NCI-H1048 (cell line): ENCODE results near the gene CDH12.
"Not testable (repeated sequence)": the region's sequence is repeated elsewhere in the genome, so short reads cannot be mapped to it uniquely, and the experiment has no call there.

Experiments used
- DNase-seq: peaks from one replicate; lab custom pipeline; 2025; lab: John Stamatoyannopoulos, UW

Gene CDH12

GRCh38 chr5:22010808-22011207 lies 842.3 kb downstream of the CDH12 start:
- not testable (repeated sequence) for DNase-seq

GRCh38 chr5:22001097-22001496 lies 852.0 kb downstream of the CDH12 start:
- DNase-seq: not testable (repeated sequence)

GRCh38 chr5:21985799-21986198 lies 867.3 kb downstream of the CDH12 start:
- DNase-seq: not testable (repeated sequence)

- DNase-seq: not testable (repeated sequence)
Measured at GRCh38 chr5:21951571-21951970, 901.6 kb downstream of the CDH12 start.

GRCh38 chr5:21931116-21931515 lies 922.0 kb downstream of the CDH12 start:
- DNase-seq: no peak

- peak; percentile 43 for DNase-seq
Measured at GRCh38 chr5:21919414-21920022, 933.6 kb downstream of the CDH12 start.

- no peak for DNase-seq
Measured at GRCh38 chr5:21918451-21918850, 934.7 kb downstream of the CDH12 start.

GRCh38 chr5:21910731-21911130 lies 942.4 kb downstream of the CDH12 start:
- DNase-seq: no peak

GRCh38 chr5:21895766-21896350 lies 957.3 kb downstream of the CDH12 start:
- no peak for DNase-seq

GRCh38 chr5:21893161-21893560 lies 960.0 kb downstream of the CDH12 start:
- no peak for DNase-seq

- DNase-seq: no peak
Measured at GRCh38 chr5:21889581-21889980, 963.6 kb downstream of the CDH12 start.

- no peak for DNase-seq
Measured at GRCh38 chr5:21882074-21882745, 970.9 kb downstream of the CDH12 start.

- DNase-seq: no peak
Measured at GRCh38 chr5:21880164-21880563, 973.0 kb downstream of the CDH12 start.

GRCh38 chr5:21862986-21863385 lies 990.2 kb downstream of the CDH12 start:
- DNase-seq: no peak

- no peak for DNase-seq
Measured at GRCh38 chr5:21858441-21858840, 994.7 kb downstream of the CDH12 start.

- DNase-seq: no peak
Measured at GRCh38 chr5:21856987-21857386, 996.2 kb downstream of the CDH12 start.

- DNase-seq: no peak
Measured at GRCh38 chr5:21847300-21847699, 1005.8 kb downstream of the CDH12 start.

GRCh38 chr5:21844960-21845359 lies 1008.2 kb downstream of the CDH12 start:
- DNase-seq: no peak

- DNase-seq: no peak
Measured at GRCh38 chr5:21834863-21835262, 1018.3 kb downstream of the CDH12 start.

GRCh38 chr5:21831145-21831787 lies 1021.9 kb downstream of the CDH12 start:
- DNase-seq: no peak

- no peak for DNase-seq
Measured at GRCh38 chr5:21826884-21827283, 1026.3 kb downstream of the CDH12 start.

- DNase-seq: no peak
Measured at GRCh38 chr5:21823588-21823987, 1029.6 kb downstream of the CDH12 start.

GRCh38 chr5:21823076-21823574 lies 1030.0 kb downstream of the CDH12 start:
- DNase-seq: no peak
